Measurements from ENCODE around the gene UBR1.

Gene UBR1

DNA sequence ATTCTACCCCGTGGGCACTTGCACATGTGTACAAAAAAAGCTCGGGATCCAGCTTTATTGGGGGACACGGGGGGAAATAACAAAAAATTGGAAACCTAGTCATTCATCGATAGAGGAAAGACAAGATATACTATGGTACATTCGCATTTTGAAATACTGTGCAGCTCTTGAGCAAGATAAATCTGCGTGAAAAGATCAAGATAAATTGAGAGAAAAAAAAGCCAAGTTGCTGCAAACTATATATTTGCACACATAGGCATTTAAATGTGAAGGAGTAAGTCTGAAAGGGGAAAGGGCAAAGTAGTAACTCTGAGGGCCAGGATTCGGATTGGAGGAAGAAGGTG, 620 bp upstream of the UBR1 start:
- DNase-seq: no peak

DNA sequence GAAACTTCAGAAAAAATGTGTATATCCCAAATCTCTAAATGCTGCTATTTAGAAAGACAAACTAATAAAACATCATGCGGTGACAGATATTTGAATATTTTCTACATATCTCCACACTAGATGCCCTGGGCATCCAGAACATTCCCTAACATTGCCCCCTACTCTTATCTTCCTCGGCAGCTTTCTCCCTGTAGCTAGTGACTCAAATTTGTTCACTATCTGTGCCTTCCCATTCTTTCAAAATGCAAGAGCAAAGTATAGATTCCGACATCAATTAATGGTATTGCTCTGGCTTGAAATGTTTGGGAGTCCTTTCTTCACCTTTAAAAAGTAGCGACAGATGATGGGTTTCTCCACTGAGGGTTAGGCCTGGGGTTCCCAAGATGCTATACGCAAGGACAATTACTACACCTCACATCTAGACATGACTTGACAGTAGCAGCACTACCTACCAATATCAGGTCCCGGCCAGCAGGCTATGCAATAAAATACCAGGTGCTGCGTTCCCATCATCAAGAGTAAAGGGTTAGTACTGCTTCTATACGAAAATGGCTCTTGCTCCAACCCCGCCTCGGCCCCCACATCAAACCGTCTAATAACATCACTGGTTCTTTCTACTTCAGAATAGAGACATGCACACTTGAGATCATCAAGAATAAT, 631 bp downstream of the UBR1 start:
- no peak for DNase-seq

DNA sequence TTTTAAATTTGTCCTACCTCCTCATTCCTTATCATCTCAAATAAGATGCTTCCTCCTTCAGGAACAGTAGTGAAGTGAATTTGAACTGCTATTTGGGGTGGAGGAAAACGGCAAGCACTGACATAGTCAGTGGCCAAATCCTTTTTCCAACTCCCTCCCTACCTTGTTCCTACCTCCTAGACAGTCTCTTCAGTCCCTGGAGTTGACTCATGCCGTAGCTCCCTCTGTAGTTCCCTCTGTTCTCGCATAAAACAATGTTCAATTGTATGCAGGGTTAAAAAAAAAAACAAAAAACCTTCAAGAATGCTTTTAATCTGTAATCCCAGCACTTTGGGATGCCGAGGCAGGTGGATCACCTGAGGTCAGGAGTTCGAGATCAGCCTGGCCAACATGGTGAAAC, 1.4 kb downstream of the UBR1 start:
- no peak for DNase-seq

- no peak for DNase-seq
Measured at GRCh38 chr15:43103907-43104306, 1.9 kb downstream of the UBR1 start.

DNA sequence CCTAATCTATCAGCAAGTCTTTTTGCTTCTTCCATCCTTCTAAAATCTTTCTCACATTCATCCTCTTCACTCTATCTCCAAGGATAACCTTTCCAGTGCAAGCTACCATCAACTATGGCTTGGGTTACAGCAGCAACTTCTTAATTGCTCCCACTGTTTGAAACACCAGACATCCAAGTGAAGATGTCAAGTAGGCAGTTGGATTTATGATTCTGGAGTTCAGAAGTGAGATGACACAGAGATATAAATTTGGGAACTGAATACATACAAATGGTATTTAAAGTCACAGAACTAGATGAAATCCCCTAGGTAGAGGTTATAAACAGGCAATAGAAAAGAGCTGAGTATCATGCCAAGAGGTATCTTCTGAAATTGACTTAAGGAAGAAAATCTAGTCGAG, 3.7 kb downstream of the UBR1 start:
- no peak for DNase-seq

DNA sequence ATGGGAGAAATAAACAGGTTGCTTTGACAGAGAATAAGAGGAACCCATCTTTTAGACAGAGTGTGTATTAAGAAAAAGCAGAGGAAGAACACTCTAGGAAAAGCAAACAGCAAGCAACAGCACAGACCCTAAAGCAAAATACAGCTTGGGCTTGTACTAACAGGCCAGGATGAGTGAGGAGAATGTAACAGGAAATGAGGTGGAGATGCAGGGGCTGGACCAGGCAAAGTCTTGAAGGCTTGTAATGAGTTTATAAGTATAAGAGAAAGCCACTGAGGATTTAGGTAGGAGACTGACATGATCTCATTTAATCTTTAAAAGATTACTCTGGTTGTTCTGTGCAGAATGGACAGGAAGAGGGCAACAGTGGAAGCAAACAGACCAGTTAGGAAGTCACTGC, 4.9 kb downstream of the UBR1 start:
- DNase-seq: no peak

DNA sequence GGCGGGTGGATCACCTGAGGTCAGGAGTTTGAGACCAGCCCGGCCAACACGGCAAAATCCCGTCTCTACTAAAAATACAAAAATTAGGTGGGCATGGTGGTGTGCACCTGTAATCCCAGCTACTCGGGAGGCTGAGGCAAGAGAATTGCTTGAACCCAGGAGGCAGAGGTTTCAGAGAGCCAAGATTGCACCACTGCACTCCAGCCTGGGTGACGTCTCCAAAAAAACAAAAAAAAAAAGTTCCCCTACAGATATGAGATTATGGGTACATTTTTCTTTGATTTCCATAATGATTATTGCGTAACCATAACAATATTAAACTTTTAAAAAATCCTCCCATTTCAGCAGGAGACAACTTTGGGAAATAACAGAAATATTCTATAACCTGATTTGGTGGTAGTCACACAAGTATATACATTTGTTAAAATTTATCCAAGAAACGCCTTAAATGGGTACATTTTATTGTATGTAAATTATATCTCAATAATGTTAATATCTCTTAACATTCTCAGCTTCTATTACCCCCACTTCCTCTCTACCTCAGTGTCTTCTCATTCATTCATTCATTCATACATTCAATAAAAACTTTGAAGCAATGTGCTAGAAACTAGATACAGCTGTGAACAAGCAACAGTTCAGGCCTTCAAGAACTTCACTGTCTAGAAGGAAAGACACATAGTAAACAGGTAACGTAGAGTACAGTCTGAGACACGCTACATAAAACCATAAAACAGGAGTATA, 6.6 kb downstream of the UBR1 start:
- no peak for DNase-seq

GRCh38 chr15:43096411-43096810, 9.4 kb downstream of the UBR1 start:
- DNase-seq: no peak

- DNase-seq: no peak
Measured at GRCh38 chr15:43095708-43096347, 10.0 kb downstream of the UBR1 start.

- no peak for DNase-seq
Measured at GRCh38 chr15:43095243-43095642, 10.6 kb downstream of the UBR1 start.

DNA sequence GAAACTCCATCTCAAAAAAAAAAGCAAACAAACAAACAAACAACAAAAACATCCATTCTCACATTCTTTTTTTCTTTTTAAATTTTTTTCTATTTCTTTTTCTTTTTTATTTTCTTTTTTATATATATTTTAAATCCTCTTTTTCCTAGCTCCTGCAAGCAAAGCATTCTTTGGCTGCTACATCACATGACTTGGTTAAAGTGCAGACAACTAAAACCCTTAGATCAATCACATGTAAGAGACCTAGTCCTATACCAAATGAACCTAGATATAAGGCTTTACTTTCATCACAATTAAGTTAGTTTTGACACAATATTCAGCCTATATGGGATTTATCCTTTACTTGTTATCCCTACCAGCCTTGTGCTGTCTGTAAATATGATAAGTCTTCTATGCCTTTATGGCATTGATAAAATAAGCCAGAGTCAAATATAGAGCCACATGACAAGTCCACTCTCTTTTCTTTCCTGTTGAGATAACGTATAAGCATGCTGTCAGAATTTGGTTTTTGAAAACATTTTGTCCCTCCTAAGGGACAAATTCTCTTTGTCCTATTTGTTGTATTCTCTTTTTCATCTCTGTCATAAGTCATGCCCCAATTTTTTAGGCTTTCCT, 11.3 kb downstream of the UBR1 start:
- DNase-seq: no peak

GRCh38 chr15:43093026-43093425, 12.8 kb downstream of the UBR1 start:
- DNase-seq: no peak

- DNase-seq: no peak
Measured at GRCh38 chr15:43091859-43092258, 14.0 kb downstream of the UBR1 start.

DNA sequence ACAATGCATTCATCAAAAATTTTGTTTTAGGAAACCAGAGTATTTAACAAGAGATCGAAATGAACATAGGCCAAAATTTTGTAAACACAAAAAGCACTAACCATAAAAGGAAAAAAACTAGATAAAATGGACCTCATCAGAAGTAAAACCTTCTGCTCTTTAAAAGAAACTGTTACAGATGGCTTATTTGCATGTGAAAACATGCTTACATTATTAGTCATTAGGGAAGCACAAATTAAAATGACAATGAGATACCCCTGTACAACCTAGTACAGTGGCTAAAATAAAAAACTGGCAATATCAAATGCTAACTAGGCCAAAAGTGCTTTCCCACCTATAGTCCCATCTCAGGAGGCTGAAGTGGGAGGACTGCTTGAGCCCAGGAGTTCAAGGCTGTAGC, 19.3 kb downstream of the UBR1 start:
- no peak for DNase-seq

GRCh38 chr15:43085921-43086320, 19.9 kb downstream of the UBR1 start:
- DNase-seq: no peak

GRCh38 chr15:43082509-43082908, 23.3 kb downstream of the UBR1 start:
- no peak for DNase-seq

DNA sequence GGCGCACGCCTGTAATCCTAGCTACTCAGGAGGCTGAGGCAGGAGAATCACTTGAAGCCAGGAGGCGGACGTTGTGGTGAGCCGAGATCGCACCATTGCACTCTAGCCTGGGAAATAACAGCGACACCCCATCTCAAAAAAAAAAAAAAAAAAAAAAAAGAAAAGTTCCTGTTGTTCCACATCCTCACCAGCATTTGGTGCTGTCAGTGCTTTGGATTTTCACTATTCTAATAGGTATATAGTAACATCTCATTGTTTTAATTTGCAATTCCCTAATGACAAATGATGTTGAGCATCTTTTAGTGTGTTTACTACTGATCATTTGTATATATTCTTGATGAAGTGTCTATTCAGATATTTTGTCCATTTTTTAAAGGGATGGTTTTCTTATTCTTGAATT, 24.6 kb downstream of the UBR1 start:
- DNase-seq: no peak

DNA sequence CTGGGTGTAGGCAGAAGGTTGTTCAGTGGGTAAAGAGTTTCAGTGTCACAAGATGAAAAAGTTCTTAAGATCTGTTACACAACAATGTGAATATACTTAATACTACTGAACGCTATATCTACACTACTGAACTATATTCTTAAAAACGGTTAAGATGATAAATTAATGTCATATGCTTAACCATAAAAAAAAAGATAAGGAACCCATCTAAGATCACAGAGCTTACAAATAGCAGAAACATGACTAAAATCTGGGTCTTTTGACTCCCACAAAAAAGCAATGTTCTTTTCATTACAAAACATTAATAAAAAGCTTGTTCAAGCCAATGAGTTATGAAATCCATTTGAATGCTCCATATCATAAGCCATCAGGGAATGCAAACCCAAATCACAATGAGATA, 34.4 kb downstream of the UBR1 start:
- no peak for DNase-seq

- no peak for DNase-seq
Measured at GRCh38 chr15:43070893-43071292, 34.9 kb downstream of the UBR1 start.

GRCh38 chr15:43070249-43070648, 35.6 kb downstream of the UBR1 start:
- no peak for DNase-seq

DNA sequence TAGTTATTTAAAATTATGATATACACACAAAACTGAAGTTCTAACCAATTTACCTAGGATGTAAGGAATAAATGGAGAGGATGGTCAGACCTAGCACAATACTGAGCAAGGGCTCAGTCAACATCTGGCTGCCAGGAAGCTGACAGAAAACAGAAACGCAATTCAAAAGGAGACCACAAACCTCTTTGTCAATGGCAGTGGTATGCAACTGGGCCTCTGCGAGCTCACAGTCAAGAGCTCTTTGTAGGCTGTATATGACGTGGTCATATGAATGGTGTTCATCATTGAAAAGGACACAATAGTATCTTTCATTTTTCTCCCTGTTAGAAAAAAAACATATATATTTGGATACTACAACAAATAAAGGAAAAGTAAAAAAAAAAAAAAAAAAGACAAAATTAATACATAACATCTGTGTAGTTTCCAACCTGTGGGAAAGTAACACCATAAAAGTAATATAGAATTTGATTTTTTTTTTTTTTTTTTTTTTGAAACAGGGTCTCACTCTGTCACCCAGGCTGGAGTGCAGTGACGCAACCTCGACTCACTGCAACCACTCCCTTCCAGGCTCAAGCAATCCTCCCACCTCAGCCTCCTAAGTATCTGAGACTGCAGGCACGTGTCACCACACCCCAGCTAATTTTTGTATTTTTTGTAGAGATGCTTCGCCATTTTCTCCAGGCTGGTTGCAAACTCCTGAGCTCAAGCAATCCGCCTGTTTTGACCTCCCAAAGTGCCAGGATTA, 37.9 kb downstream of the UBR1 start:
- DNase-seq: no peak

- DNase-seq: no peak
Measured at GRCh38 chr15:43056696-43057095, 49.1 kb downstream of the UBR1 start.

DNA sequence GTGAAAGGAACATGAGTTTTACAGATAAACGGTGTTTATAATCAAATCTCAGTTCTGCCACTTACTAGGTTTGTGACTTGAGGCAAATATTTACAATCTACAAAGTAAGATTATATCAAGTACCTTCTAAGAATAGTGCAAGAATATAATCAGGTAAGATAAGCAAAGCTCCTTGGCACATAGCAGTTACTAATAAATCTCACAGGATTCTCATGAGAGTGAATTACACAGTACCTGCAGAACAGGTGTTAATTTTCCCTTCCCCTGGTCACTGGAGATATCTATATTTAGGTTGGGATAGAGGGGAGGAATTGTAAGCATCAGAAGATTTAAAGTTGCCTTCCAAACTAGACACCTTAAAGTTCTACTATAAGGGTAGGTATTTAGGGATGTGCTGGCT, 53.0 kb downstream of the UBR1 start:
- no peak for DNase-seq
